SK-N-SH (cell line): ENCODE measurements around the gene SLC35A2. TPM values are rescaled to one million over a fixed set of nuclear protein-coding genes. Genes with fewer than 3 reads are reported as not detected.
"Not testable (repeated sequence)": the region's sequence is repeated elsewhere in the genome, so short reads cannot be mapped to it uniquely, and the experiment has no call there.

Experiments used
- CTCF ChIA-PET: fragments of 300-600, 350-600 bp; formaldehyde crosslinking; extraction: SDS; loops from one replicate; lab custom pipeline; 2021; lab: Yijun Ruan, JAX
- POLR2A ChIA-PET: fragments of 350-600 bp; sonication (Branson Sonifier 250); formaldehyde crosslinking; extraction: SDS; loops from one replicate; lab custom pipeline; 2020; ENCODE audit warnings: antibody characterized with exemption, inconsistent platforms; lab: Yijun Ruan, JAX
- DNase-seq: peaks from one replicate; pipeline ENCODE4 v3.0.0; 2012
- H2AFZ ChIP-seq: fragments of 200-600 bp; sonication (generic); 2 replicates; pipeline ENCODE4 v1.8.1; 2016; ENCODE audit warnings: antibody characterized with exemption, mild to moderate bottlenecking, low read depth
- H3F3A ChIP-seq: fragments of 200-600 bp; sonication (generic); replicated peaks from 2 replicates; pipeline ENCODE3; 2016; ENCODE audit warnings: antibody characterized with exemption, mild to moderate bottlenecking; ENCODE audit not compliant: insufficient read depth
- H3K27ac ChIP-seq, 2 experiments: fragments of 200-500 bp in 1 of 2; fragments of 200-600 bp in 1 of 2; sonication (Bioruptor generic) in 1 of 2; sonication (generic), shearing (Covaris generic) in 1 of 2; 2 replicates each; pipeline versions ENCODE4 v1.5.1 to v1.6.1; 2014 to 2016; ENCODE audit warnings: low read depth in 2 of 2, inconsistent platforms in 1 of 2, low read length in 1 of 2, mild to moderate bottlenecking in 1 of 2, mixed read lengths in 1 of 2
- H3K27me3 ChIP-seq: fragments of 200-600 bp; sonication (generic), shearing (Covaris generic); 2 replicates; pipeline ENCODE4 v1.6.1; 2016; ENCODE audit warnings: mixed run types; ENCODE audit not compliant: insufficient read depth
- H3K36me3 ChIP-seq, 2 experiments: fragments of 200-500 bp in 1 of 2; fragments of 200-600 bp in 1 of 2; sonication (Bioruptor generic) in 1 of 2; sonication (generic) in 1 of 2; replicated peaks in 1 of 2; 2 replicates each; pipeline versions ENCODE3 to v1.5.1; 2014 to 2016; ENCODE audit warnings: low read length in 1 of 2, mild to moderate bottlenecking in 1 of 2; ENCODE audit not compliant: insufficient read depth in 2 of 2, control insufficient read depth in 1 of 2
- H3K4me1 ChIP-seq, 2 experiments: fragments of 200-500 bp in 1 of 2; fragments of 200-600 bp in 1 of 2; sonication (Bioruptor generic) in 1 of 2; sonication (generic), shearing (Covaris generic) in 1 of 2; 2 replicates each; pipeline versions ENCODE4 v1.5.1 to v1.6.1; 2014 to 2016; ENCODE audit warnings: low read depth in 1 of 2, low read length in 1 of 2, mixed run types in 1 of 2; ENCODE audit not compliant: insufficient read depth in 2 of 2, control insufficient read depth in 1 of 2
- H3K4me2 ChIP-seq: fragments of 200-600 bp; sonication (generic), shearing (Covaris generic); 2 replicates; pipeline ENCODE4 v1.6.1; 2017; ENCODE audit warnings: mixed run types
- H3K4me3 ChIP-seq, 2 experiments: fragments of 200-500 bp in 1 of 2; fragments of 200-600 bp in 1 of 2; sonication (Bioruptor generic) in 1 of 2; sonication (generic), shearing (Covaris generic) in 1 of 2; 2 replicates each; pipeline versions ENCODE4 v1.5.1 to v1.8.1; 2014 to 2016; ENCODE audit warnings: low read depth in 2 of 2, inconsistent platforms in 1 of 2, low read length in 1 of 2, mild to moderate bottlenecking in 1 of 2, mixed read lengths in 1 of 2, moderate library complexity in 1 of 2
- H3K79me2 ChIP-seq: fragments of 200-600 bp; sonication (generic); 2 replicates; pipeline ENCODE4 v1.8.1; 2017; ENCODE audit warnings: mild to moderate bottlenecking; ENCODE audit not compliant: insufficient read depth
- H3K9ac ChIP-seq: fragments of 200-600 bp; sonication (generic); 2 replicates; pipeline ENCODE4 v1.6.1; 2017; ENCODE audit warnings: mixed run types
- H3K9me2 ChIP-seq: fragments of 200-600 bp; sonication (generic); 2 replicates; pipeline ENCODE4 v1.6.1; 2017; ENCODE audit warnings: mixed run types
- H3K9me3 ChIP-seq: fragments of 200-600 bp; sonication (generic); 2 replicates; pipeline ENCODE4 v1.6.1; 2017; ENCODE audit warnings: mixed run types, mild to moderate bottlenecking, moderate library complexity
- H4K20me1 ChIP-seq: fragments of 200-600 bp; sonication (generic); 2 replicates; pipeline ENCODE4 v1.6.1; 2017; ENCODE audit warnings: mild to moderate bottlenecking, mixed run types; ENCODE audit not compliant: insufficient read depth
- EP300 ChIP-seq, 2 experiments: IDR thresholded peaks; 2 replicates each; pipeline versions ENCODE4 v1.4.0 to v1.6.1; 2012; ENCODE audit warnings: borderline replicate concordance in 1 of 2, low read depth in 1 of 2, low read length in 1 of 2
- SMC3 ChIP-seq: IDR thresholded peaks from 2 replicates; pipeline ENCODE4 v1.6.1; 2012; ENCODE audit warnings: low read depth, low read length, improper control_type of control experiment
- USF2 ChIP-seq: fragments of 150-350 bp; IDR thresholded peaks from 2 replicates; pipeline ENCODE4 v1.6.1; 2017; ENCODE audit warnings: antibody characterized with exemption, low read length, low read depth, borderline replicate concordance
- WGBS: methylation state at CpG from one replicate; pipeline ENCODE4 v1.1.6; 2017; ENCODE audit warnings: low lambda C conversion rate; 5-methylcytosine and 5-hydroxymethylcytosine counted together
- polyA plus RNA-seq, 3 experiments: library from polyadenylated mRNA; depleted of rRNA; stranded (reverse); fragments of >200 nt; gene quantifications; 2 replicates each; pipeline ENCODE4 v1.2.3, GENCODE V29; 2012

The SLC35A2 gene
- polyA plus RNA-seq, 1 of the 3 experiments (the other 2 are of a cell fraction), result 71.3 TPM

GRCh38 chrX:48890934-48891401, 20.5 kb downstream of the SLC35A2 start:
- peaks cover 0 to 2% of the 10 kb centered on the region in 2 experiments for H3K36me3 ChIP-seq
- TF ChIP-seq SMC3, result no peak
- peak overlapping the region; percentile 54; the same call in 1 of the 2 replicates for H3K9ac ChIP-seq
- peak overlapping the region; percentile 42 to 57 for H3K4me3 ChIP-seq
- peaks cover 0 to 7% of the 10 kb centered on the region in 2 experiments; a peak in 1 of 4 replicates for H3K4me1 ChIP-seq
- H4K20me1 ChIP-seq, result no peaks in the 10 kb centered on the region
- peaks cover 20% of the 10 kb centered on the region; the same call in 1 of the 2 replicates for H3K27me3 ChIP-seq
- DNase-seq, result peak; percentile 65
- H3K79me2 ChIP-seq, result peaks cover 4% of the 10 kb centered on the region; the same call in 1 of the 2 replicates
- WGBS, result 23% methylated on average over 27 of the region's 35 CpGs
- ChIA-PET POLR2A (interaction anchor here (0.8 to 1.5 kb wide), 2 partner anchors 21 to 215 kb away, joined by 3 to 4 read pairs; partner anchors contain the start of gene SLC35A2), CTCF (interaction anchor here (1.0 to 1.6 kb wide), 4 partner anchors 21 to 243 kb away, joined by 3 to 8 read pairs (median 5); partner anchors contain the start of gene SLC35A2)
- peak overlapping the region in 1 of 2 experiments; percentile 11; a peak in 1 of 4 replicates for H3K27ac ChIP-seq
- peak overlapping the region; percentile 76; the same call in 1 of the 2 replicates for H3K4me2 ChIP-seq
- H3K9me2 ChIP-seq, result no peaks in the 10 kb centered on the region
- H3F3A ChIP-seq, result peaks cover 3% of the 10 kb centered on the region
- peak overlapping the region; percentile 59; the same call in 1 of the 2 replicates for H2AFZ ChIP-seq
- H3K9me3 ChIP-seq, result no peaks in the 10 kb centered on the region

- Histone ChIP-seq H3K4me2 (peak overlapping the region; percentile 76; the same call in 1 of the 2 replicates), H3K9ac (peak overlapping the region; percentile 54; the same call in 1 of the 2 replicates), H3K27me3 (peaks cover 20% of the 10 kb centered on the region; the same call in 1 of the 2 replicates), H3K27ac (no peak overlapping the region; a peak in 1 of 4 replicates), H3K36me3 (peaks cover 0 to 2% of the 10 kb centered on the region in 2 experiments), H3F3A (peaks cover 3% of the 10 kb centered on the region), H3K9me2 (no peaks in the 10 kb centered on the region), H3K4me1 (peaks cover 0 to 7% of the 10 kb centered on the region in 2 experiments; a peak in 1 of 4 replicates), H3K79me2 (no peaks in the 10 kb centered on the region), H3K4me3 (peak overlapping the region; percentile 42 to 57; a peak in 3 of 4 replicates), H3K9me3 (no peaks in the 10 kb centered on the region), H2AFZ (peak overlapping the region; percentile 59; the same call in 1 of the 2 replicates), H4K20me1 (no peaks in the 10 kb centered on the region)
- ChIA-PET POLR2A (interaction anchor here (1.5 kb wide), 1 partner anchor 21 kb away, joined by 3 read pairs; the partner anchor contains the start of gene SLC35A2), CTCF (no interaction called here)
- no peak for TF ChIP-seq USF2
- no peak for TF ChIP-seq EP300 (IDR thresholded peaks at IDR 0.05; ENCODE audit: borderline replicate concordance in 1 of 2, low read depth in 1 of 2, low read length in 1 of 2)
- no peak for DNase-seq
- 57% methylated on average over 12 of the region's 15 CpGs for WGBS
Measured at GRCh38 chrX:48890296-48890925, 21.0 kb downstream of the SLC35A2 start.

- H3K36me3 ChIP-seq, H3K4me3 ChIP-seq, H3K27ac ChIP-seq, CTCF ChIA-PET, H3K4me2 ChIP-seq, H2AFZ ChIP-seq, POLR2A ChIA-PET, H3K79me2 ChIP-seq, DNase-seq, H3K9me3 ChIP-seq, H4K20me1 ChIP-seq, H3K9ac ChIP-seq, H3K4me1 ChIP-seq, H3F3A ChIP-seq, H3K9me2 ChIP-seq: not testable (repeated sequence)
- WGBS, result 30% methylated on average over 5 of the region's 5 CpGs
- H3K27me3 ChIP-seq, result peaks cover 44% of the 10 kb centered on the region; the same call in 1 of the 2 replicates
Measured at GRCh38 chrX:48886586-48886985, 24.9 kb downstream of the SLC35A2 start.
